HEK293 (cell line): Measurements from ENCODE around the gene TEX12.

ENCODE experiments used
- CTCF ChIA-PET: fragments of 350-600 bp; formaldehyde crosslinking; extraction: SDS; loops from one replicate; lab custom pipeline; 2021; ENCODE audit warnings: antibody characterized with exemption; lab: Yijun Ruan, JAX
- POLR2A ChIA-PET: fragments of 300-600 bp; formaldehyde crosslinking; extraction: SDS; loops from one replicate; lab custom pipeline; 2020; ENCODE audit warnings: antibody characterized with exemption, inconsistent platforms; lab: Yijun Ruan, JAX
- H3K27ac ChIP-seq: fragments of 200-500 bp; sonication (Bioruptor generic); 2 replicates; pipeline ENCODE4 v1.5.1; 2014; ENCODE audit warnings: low read depth, low read length, control low read depth, inconsistent platforms; ENCODE audit errors: extremely low read depth
- H3K36me3 ChIP-seq, 2 experiments: fragments of 200-500 bp in 1 of 2; sonication (Bioruptor generic) in 1 of 2; 1 replicate in 1 of 2; 2 replicates in 1 of 2; pipeline ENCODE4 v1.5.1; 2014 to 2017; ENCODE audit warnings: inconsistent platforms in 2 of 2, low read length in 2 of 2; ENCODE audit not compliant: control insufficient read depth in 2 of 2, insufficient read depth in 1 of 2
- H3K4me1 ChIP-seq: fragments of 200-500 bp; sonication (Bioruptor generic); 2 replicates; pipeline ENCODE4 v1.5.1; 2014; ENCODE audit warnings: mild to moderate bottlenecking, low read length, inconsistent platforms; ENCODE audit not compliant: control insufficient read depth, insufficient read depth
- H3K4me3 ChIP-seq: 2 replicates; pipeline ENCODE4 v1.5.1; 2011; ENCODE audit warnings: low read depth, mild to moderate bottlenecking, control low read depth, low read length, moderate library complexity
- H3K9me3 ChIP-seq: fragments of 200-500 bp; sonication (Bioruptor generic); 2 replicates; pipeline ENCODE4 v1.5.1; 2014; ENCODE audit warnings: low read depth, low read length, inconsistent platforms; ENCODE audit not compliant: control insufficient read depth, insufficient read depth
- BCL6B ChIP-seq: fragments of 450-650 bp; formaldehyde crosslinking; IDR thresholded peaks from 2 replicates; pipeline ENCODE4 v1.5.1; 2017; ENCODE audit warnings: missing biosample characterization, missing genetic modification characterization
- FEZF1 ChIP-seq: fragments of 450-650 bp; formaldehyde crosslinking; IDR thresholded peaks from 2 replicates; pipeline ENCODE4 v1.5.1; 2016; ENCODE audit warnings: missing biosample characterization, missing genetic modification characterization
- KLF16 ChIP-seq: fragments of 450-650 bp; formaldehyde crosslinking; IDR thresholded peaks from 2 replicates; pipeline ENCODE4 v1.5.1; 2017; ENCODE audit warnings: missing biosample characterization, missing genetic modification characterization
- MEIS1 ChIP-seq: sonication (generic); formaldehyde crosslinking; IDR thresholded peaks from 2 replicates; pipeline ENCODE4 v1.8.1; 2022; ENCODE audit warnings: missing genetic modification reagents, mild to moderate bottlenecking, borderline replicate concordance
- OVOL3 ChIP-seq: fragments of 450-650 bp; formaldehyde crosslinking; IDR thresholded peaks from 2 replicates; pipeline ENCODE4 v1.5.1; 2016; ENCODE audit warnings: missing biosample characterization, missing genetic modification characterization
- PBX3 ChIP-seq: sonication (generic); formaldehyde crosslinking; IDR thresholded peaks from 2 replicates; pipeline ENCODE4 v1.8.1; 2022; ENCODE audit warnings: mild to moderate bottlenecking, moderate library complexity, missing genetic modification reagents
- ZBTB17 ChIP-seq: fragments of 450-650 bp; formaldehyde crosslinking; IDR thresholded peaks from 2 replicates; pipeline ENCODE4 v1.5.1; 2016; ENCODE audit warnings: missing biosample characterization, missing genetic modification characterization
- ZBTB6 ChIP-seq: fragments of 450-650 bp; formaldehyde crosslinking; IDR thresholded peaks from 2 replicates; pipeline ENCODE4 v1.5.1; 2017; ENCODE audit warnings: missing biosample characterization, missing genetic modification characterization
- ZFP41 ChIP-seq: fragments of 450-650 bp; formaldehyde crosslinking; IDR thresholded peaks from 2 replicates; pipeline ENCODE4 v1.5.1; 2016; ENCODE audit warnings: missing biosample characterization, missing genetic modification characterization, borderline replicate concordance
- ZFP69B ChIP-seq: fragments of 450-650 bp; formaldehyde crosslinking; IDR thresholded peaks from 2 replicates; pipeline ENCODE4 v1.5.1; 2016; ENCODE audit warnings: missing biosample characterization, missing genetic modification characterization
- ZNF18 ChIP-seq: fragments of 450-650 bp; formaldehyde crosslinking; IDR thresholded peaks from 2 replicates; pipeline ENCODE4 v1.5.1; 2016; ENCODE audit warnings: missing biosample characterization, missing genetic modification characterization
- ZNF2 ChIP-seq: fragments of 450-650 bp; formaldehyde crosslinking; IDR thresholded peaks from 2 replicates; pipeline ENCODE4 v1.5.1; 2016; ENCODE audit warnings: missing biosample characterization, missing genetic modification characterization
- ZNF311 ChIP-seq: fragments of 450-650 bp; formaldehyde crosslinking; IDR thresholded peaks from 2 replicates; pipeline ENCODE4 v1.5.1; 2017; ENCODE audit warnings: missing biosample characterization, missing genetic modification characterization, borderline replicate concordance
- ZNF335 ChIP-seq: fragments of 450-650 bp; formaldehyde crosslinking; conservative IDR thresholded peaks from 2 replicates; pipeline ENCODE4 v1.5.1; 2016; ENCODE audit warnings: missing biosample characterization, missing genetic modification characterization
- ZNF354C ChIP-seq: fragments of 450-650 bp; formaldehyde crosslinking; IDR thresholded peaks from 2 replicates; pipeline ENCODE4 v1.5.1; 2016; ENCODE audit warnings: missing biosample characterization, missing genetic modification characterization, low read depth, borderline replicate concordance
- ZNF664 ChIP-seq: fragments of 450-650 bp; formaldehyde crosslinking; IDR thresholded peaks from 2 replicates; pipeline ENCODE4 v1.5.1; 2016; ENCODE audit warnings: missing biosample characterization, missing genetic modification characterization

Gene TEX12

GRCh38 chr11:112118176-112118575 is 49.0 kb upstream of the TEX12 start (continued):
- TF ChIP-seq ZNF354C (tag by site-specific recombination) (no peak), ZNF335 (tag by site-specific recombination) (no peak), BCL6B (tag by site-specific recombination) (no peak)

GRCh38 chr11:112121981-112122615 is 45.1 kb upstream of the TEX12 start:
- POLR2A ChIA-PET, result no interaction called here
- CTCF ChIA-PET, result interaction anchor here (0.6 to 2.4 kb wide), 7 partner anchors 9 to 1071 kb away, joined by 3 to 19 read pairs (median 6); partner anchors contain the start of gene BCO2
- H3K4me1 ChIP-seq, result peaks cover 3% of the 10 kb centered on the region; the same call in 1 of the 2 replicates

GRCh38 chr11:112123129-112123528 is 44.0 kb upstream of the TEX12 start:
- Histone ChIP-seq H3K4me3 (no peak overlapping the region), H3K36me3 (no peaks in the 10 kb centered on the region), H3K27ac (no peak overlapping the region), H3K4me1 (peaks cover 3% of the 10 kb centered on the region; the same call in 1 of the 2 replicates), H3K9me3 (no peaks in the 10 kb centered on the region)
- ChIA-PET POLR2A (no interaction called here), CTCF (interaction anchor here (2.0 to 2.4 kb wide), 2 partner anchors 10 to 157 kb away, joined by 7 to 19 read pairs; no protein-coding TSS in a partner anchor)
- TF ChIP-seq ZNF18 (tag by site-specific recombination), result no peak
- TF ChIP-seq ZNF664 (tag by site-specific recombination), result no peak
- TF ChIP-seq ZBTB6 (tag by site-specific recombination), result no peak

More at GRCh38 chr11:112121981-112122615, 45.1 kb upstream of the TEX12 start:
- Histone ChIP-seq H3K4me3 (no peak overlapping the region), H3K27ac (no peak overlapping the region), H3K9me3 (no peaks in the 10 kb centered on the region), H3K36me3 (no peaks in the 10 kb centered on the region)
- TF ChIP-seq ZNF311 (tag by site-specific recombination), result no peak
- TF ChIP-seq KLF16 (tag by site-specific recombination), result no peak
- TF ChIP-seq MEIS1 (CRISPR knock-in tag), result no peak
- no peak for TF ChIP-seq FEZF1 (tag by site-specific recombination)
- no peak for TF ChIP-seq ZNF2 (tag by site-specific recombination)
- no peak for TF ChIP-seq ZFP69B (tag by site-specific recombination)
- no peak for TF ChIP-seq PBX3 (CRISPR knock-in tag)
- no peak for TF ChIP-seq ZFP41 (tag by site-specific recombination)
- no peak for TF ChIP-seq OVOL3 (tag by site-specific recombination)
- TF ChIP-seq ZBTB17, result no peak
